Measurements from ENCODE around the gene GFOD2. TPM values are rescaled to one million over a fixed set of nuclear protein-coding genes. Genes with fewer than 3 reads are reported as not detected.

GFOD2 gene
- polyA plus RNA-seq, 3 donors, result 8.7 to 13.3 (median 13.1) TPM

- H3K27ac ChIP-seq (ENCODE audit: low read depth, low read length), result no peak overlapping the region
- 49 to 86% (median 68%) methylated on average over 8 of the region's 8 CpGs for WGBS, 3 donors
Measured at GRCh38 chr16:67676939-67677338, 42.2 kb downstream of the GFOD2 start.

- 49 to 86% (median 63%) methylated on average over 4 of the region's 4 CpGs for WGBS, 3 donors
- no peak overlapping the region for H3K27ac ChIP-seq (ENCODE audit: low read depth, low read length)
Measured at GRCh38 chr16:67676516-67676915, 42.6 kb downstream of the GFOD2 start.

GRCh38 chr16:67675999-67676398, 43.1 kb downstream of the GFOD2 start:
- WGBS, 3 donors, result 92 to 97% (median 96%) methylated on average over 7 of the region's 7 CpGs
- H3K27ac ChIP-seq (ENCODE audit: low read depth, low read length), result no peak overlapping the region

GRCh38 chr16:67675579-67675935, 43.6 kb downstream of the GFOD2 start:
- WGBS, 3 donors, result 93 to 98% (median 95%) methylated on average over 17 of the region's 17 CpGs
- H3K27ac ChIP-seq (ENCODE audit: low read depth, low read length), result no peak overlapping the region

GRCh38 chr16:67674851-67675578, 44.1 kb downstream of the GFOD2 start:
- 92 to 95% (median 93%) methylated on average over 28 of the region's 28 CpGs for WGBS, 3 donors
- no peak overlapping the region for H3K27ac ChIP-seq (ENCODE audit: low read depth, low read length)

- 23 to 45% (median 32%) methylated on average over 20 to 21 of the region's 21 CpGs for WGBS, 3 donors
- H3K27ac ChIP-seq (ENCODE audit: low read depth, low read length), result peak overlapping the region; percentile 38
Measured at GRCh38 chr16:67673712-67674580, 45.2 kb downstream of the GFOD2 start.

- WGBS, 3 donors, result 41 to 46% (median 45%) methylated on average over 13 of the region's 13 CpGs
- peak overlapping the region; percentile 51 for H3K27ac ChIP-seq (ENCODE audit: low read depth, low read length)
Measured at GRCh38 chr16:67672739-67673662, 46.1 kb downstream of the GFOD2 start.

GRCh38 chr16:67672306-67672705, 46.8 kb downstream of the GFOD2 start:
- WGBS, 3 donors, result 31 to 40% (median 34%) methylated on average over 4 of the region's 4 CpGs
- no peak overlapping the region for H3K27ac ChIP-seq (ENCODE audit: low read depth, low read length)

GRCh38 chr16:67669499-67670101, 49.5 kb downstream of the GFOD2 start:
- 88 to 93% (median 89%) methylated on average over 10 of the region's 10 CpGs for WGBS, 3 donors
- H3K27ac ChIP-seq (ENCODE audit: low read depth, low read length), result no peak overlapping the region

- WGBS, 3 donors, result 81 to 83% (median 81%) methylated on average over 6 of the region's 6 CpGs
- no peak overlapping the region for H3K27ac ChIP-seq (ENCODE audit: low read depth, low read length)
Measured at GRCh38 chr16:67668495-67669157, 50.5 kb downstream of the GFOD2 start.

GRCh38 chr16:67667817-67668494, 51.2 kb downstream of the GFOD2 start:
- H3K27ac ChIP-seq (ENCODE audit: low read depth, low read length), result no peak overlapping the region
- 18 to 20% (median 20%) methylated on average over 17 to 18 of the region's 18 CpGs for WGBS, 3 donors

- whole genome bisulfite sequencing, 3 donors, result 30 to 42% (median 35%) methylated on average over 9 to 10 of the region's 10 CpGs
- no peak overlapping the region for H3K27ac ChIP-seq (ENCODE audit: low read depth, low read length)
Measured at GRCh38 chr16:67667453-67667816, 51.7 kb downstream of the GFOD2 start.

- H3K27ac ChIP-seq (ENCODE audit: low read depth, low read length), result peak within 1 kb of the TSS; percentile 19
- WGBS, 3 donors, result 3 to 9% (median 4%) methylated on average over 69 to 78 of the region's 78 CpGs
Measured at GRCh38 chr16:67666559-67667452, 52.3 kb downstream of the GFOD2 start, which contains the start of the genes C16orf86 and ENKD1. C16orf86 (plus strand) TSS chr16:67666814; CDS start chr16:67666971, 157 bp downstream. ENKD1 (minus strand) TSS chr16:67666750; CDS start chr16:67666442, 308 bp downstream.

GRCh38 chr16:67666032-67666551, 53.0 kb downstream of the GFOD2 start:
- WGBS, 3 donors, result 0 to 1% (median 1%) methylated on average over 37 to 46 of the region's 46 CpGs
- no peak overlapping the region for H3K27ac ChIP-seq (ENCODE audit: low read depth, low read length)

- H3K27ac ChIP-seq (ENCODE audit: low read depth, low read length), result no peak overlapping the region
- WGBS, 3 donors, result 48 to 76% (median 73%) methylated on average over 5 of the region's 5 CpGs
Measured at GRCh38 chr16:67665598-67665997, 53.5 kb downstream of the GFOD2 start.

- no peak overlapping the region for H3K27ac ChIP-seq (ENCODE audit: low read depth, low read length)
- WGBS, 3 donors, result 48 to 96% (median 94%) methylated on average over 7 of the region's 7 CpGs
Measured at GRCh38 chr16:67664871-67665270, 54.2 kb downstream of the GFOD2 start.

Measured in adipose tissue (tissue), 3 donors.